Endothelial cell (in vitro differentiated cells): ENCODE results near the gene SSH2. TPM values are rescaled to one million over a fixed set of nuclear protein-coding genes. Genes with fewer than 3 reads are reported as not detected.

Experiments used
- DNase-seq: peaks from one replicate; pipeline ENCODE4 v3.0.0; 2021; ENCODE audit warnings: low spot score
- H3K27ac Mint-ChIP-seq: one replicate; pipeline ENCODE4 v1.8.0; 2021; ENCODE audit warnings: mixed read lengths, inconsistent platforms; ENCODE audit not compliant: unreplicated experiment
- H3K27me3 Mint-ChIP-seq: one replicate; pipeline ENCODE4 v1.8.0; 2021; ENCODE audit warnings: mild to moderate bottlenecking, moderate library complexity, mixed read lengths, inconsistent platforms; ENCODE audit not compliant: unreplicated experiment
- H3K36me3 Mint-ChIP-seq: one replicate; pipeline ENCODE4 v1.8.0; 2021; ENCODE audit warnings: mild to moderate bottlenecking, low read depth, mixed read lengths, inconsistent platforms; ENCODE audit not compliant: unreplicated experiment
- H3K4me1 Mint-ChIP-seq: one replicate; pipeline ENCODE4 v1.8.0; 2021; ENCODE audit warnings: mild to moderate bottlenecking, mixed read lengths, inconsistent platforms; ENCODE audit not compliant: unreplicated experiment
- H3K4me3 Mint-ChIP-seq: one replicate; pipeline ENCODE4 v1.8.0; 2021; ENCODE audit warnings: mild to moderate bottlenecking, mixed read lengths, inconsistent platforms; ENCODE audit not compliant: unreplicated experiment
- H3K9me3 Mint-ChIP-seq: one replicate; pipeline ENCODE4 v1.8.0; 2021; ENCODE audit warnings: mixed read lengths, inconsistent platforms; ENCODE audit not compliant: unreplicated experiment
- total RNA-seq: library from RNA; stranded (reverse); fragmentation: NEBNext Ultra II Directional; extraction: Animal tissue kit (Norgen Biotek cat#: 25700); gene quantifications from one replicate; pipeline ENCODE4 v1.2.1, GENCODE V29; 2021; ENCODE audit not compliant: unreplicated experiment
- TF ChIP-seq, protein P1 (sequence below): fragments of 200-600 bp; sonication (generic); IDR thresholded peaks from one replicate; pipeline ENCODE4 v1.5.0; 2021; ENCODE audit warnings: antibody characterized with exemption; ENCODE audit not compliant: unreplicated experiment

The SSH2 gene
- total RNA-seq, 1 donor from 2014 or later: 81.2 TPM

DNA sequence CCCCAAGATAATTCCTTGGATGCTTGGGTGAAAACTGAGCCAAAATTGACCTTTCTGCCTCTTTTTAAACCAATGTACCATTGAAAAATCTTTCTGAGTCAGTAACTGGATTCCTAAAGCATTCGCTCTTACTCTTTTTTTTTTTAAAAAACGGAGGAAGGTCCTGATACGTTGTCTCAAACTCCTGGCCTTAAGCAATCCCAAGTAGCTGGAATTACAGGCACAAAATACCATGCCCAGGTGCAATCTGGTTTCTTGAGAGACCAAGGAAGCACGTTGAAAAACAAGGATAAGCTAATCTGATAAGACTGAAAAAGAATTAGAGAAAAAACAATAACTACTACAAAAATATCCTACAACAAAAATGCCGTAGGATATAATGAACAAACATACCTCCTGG, 136.5 kb downstream of the SSH2 start:
- H3K4me3 Mint-ChIP-seq: no peak overlapping the region
- TF ChIP-seq, protein P1, sequence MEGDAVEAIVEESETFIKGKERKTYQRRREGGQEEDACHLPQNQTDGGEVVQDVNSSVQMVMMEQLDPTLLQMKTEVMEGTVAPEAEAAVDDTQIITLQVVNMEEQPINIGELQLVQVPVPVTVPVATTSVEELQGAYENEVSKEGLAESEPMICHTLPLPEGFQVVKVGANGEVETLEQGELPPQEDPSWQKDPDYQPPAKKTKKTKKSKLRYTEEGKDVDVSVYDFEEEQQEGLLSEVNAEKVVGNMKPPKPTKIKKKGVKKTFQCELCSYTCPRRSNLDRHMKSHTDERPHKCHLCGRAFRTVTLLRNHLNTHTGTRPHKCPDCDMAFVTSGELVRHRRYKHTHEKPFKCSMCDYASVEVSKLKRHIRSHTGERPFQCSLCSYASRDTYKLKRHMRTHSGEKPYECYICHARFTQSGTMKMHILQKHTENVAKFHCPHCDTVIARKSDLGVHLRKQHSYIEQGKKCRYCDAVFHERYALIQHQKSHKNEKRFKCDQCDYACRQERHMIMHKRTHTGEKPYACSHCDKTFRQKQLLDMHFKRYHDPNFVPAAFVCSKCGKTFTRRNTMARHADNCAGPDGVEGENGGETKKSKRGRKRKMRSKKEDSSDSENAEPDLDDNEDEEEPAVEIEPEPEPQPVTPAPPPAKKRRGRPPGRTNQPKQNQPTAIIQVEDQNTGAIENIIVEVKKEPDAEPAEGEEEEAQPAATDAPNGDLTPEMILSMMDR: no peak
- no peak for DNase-seq

DNA sequence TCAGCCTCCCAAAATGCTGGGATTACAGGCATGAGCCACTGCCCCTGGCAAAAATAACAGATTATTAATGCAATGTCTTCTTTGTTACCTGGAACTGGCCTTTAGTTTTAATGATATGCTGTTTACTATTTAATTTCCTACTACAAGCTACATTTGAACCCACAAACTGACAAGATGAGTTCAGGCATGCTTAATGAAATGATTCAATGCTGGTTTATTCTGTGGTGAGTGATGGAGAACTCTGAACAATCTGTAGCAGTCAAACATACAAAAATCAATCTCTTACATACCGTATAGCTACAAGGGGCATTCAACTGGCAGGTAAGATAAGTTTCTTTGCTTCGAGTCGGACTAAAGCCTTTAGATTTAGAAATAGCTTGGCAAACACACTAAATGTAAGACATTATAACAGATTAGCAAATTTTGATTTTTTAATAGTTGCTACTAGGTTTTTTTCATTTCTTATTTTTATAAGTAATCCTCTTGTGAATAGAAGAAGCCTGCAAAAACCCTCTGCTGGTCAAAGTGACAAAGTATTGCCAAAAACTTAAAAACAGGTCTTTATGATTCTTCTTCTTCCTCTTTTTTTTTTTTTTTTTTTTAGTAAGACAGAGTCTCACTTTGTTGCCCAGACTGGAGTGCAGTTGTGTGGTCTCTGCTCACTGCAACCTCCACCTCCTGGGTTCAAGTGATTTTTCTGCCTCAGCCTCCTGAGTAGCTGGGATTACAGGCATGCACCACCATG, 138.5 kb downstream of the SSH2 start:
- Mint-ChIP-seq H3K27me3 (peaks cover 2% of the 10 kb centered on the region), H3K9me3 (no peaks in the 10 kb centered on the region), H3K4me1 (peaks cover 15% of the 10 kb centered on the region), H3K4me3 (no peak overlapping the region), H3K36me3 (no peaks in the 10 kb centered on the region), H3K27ac (no peak overlapping the region)
- DNase-seq: no peak
- TF ChIP-seq, protein P1: no peak

More for the DNA sequence above, 136.5 kb downstream of the SSH2 start:
- H3K36me3 Mint-ChIP-seq: no peaks in the 10 kb centered on the region
- H3K9me3 Mint-ChIP-seq: no peaks in the 10 kb centered on the region
- no peaks in the 10 kb centered on the region for H3K27me3 Mint-ChIP-seq
- no peak overlapping the region for H3K27ac Mint-ChIP-seq
- peaks cover 9% of the 10 kb centered on the region for H3K4me1 Mint-ChIP-seq

DNA sequence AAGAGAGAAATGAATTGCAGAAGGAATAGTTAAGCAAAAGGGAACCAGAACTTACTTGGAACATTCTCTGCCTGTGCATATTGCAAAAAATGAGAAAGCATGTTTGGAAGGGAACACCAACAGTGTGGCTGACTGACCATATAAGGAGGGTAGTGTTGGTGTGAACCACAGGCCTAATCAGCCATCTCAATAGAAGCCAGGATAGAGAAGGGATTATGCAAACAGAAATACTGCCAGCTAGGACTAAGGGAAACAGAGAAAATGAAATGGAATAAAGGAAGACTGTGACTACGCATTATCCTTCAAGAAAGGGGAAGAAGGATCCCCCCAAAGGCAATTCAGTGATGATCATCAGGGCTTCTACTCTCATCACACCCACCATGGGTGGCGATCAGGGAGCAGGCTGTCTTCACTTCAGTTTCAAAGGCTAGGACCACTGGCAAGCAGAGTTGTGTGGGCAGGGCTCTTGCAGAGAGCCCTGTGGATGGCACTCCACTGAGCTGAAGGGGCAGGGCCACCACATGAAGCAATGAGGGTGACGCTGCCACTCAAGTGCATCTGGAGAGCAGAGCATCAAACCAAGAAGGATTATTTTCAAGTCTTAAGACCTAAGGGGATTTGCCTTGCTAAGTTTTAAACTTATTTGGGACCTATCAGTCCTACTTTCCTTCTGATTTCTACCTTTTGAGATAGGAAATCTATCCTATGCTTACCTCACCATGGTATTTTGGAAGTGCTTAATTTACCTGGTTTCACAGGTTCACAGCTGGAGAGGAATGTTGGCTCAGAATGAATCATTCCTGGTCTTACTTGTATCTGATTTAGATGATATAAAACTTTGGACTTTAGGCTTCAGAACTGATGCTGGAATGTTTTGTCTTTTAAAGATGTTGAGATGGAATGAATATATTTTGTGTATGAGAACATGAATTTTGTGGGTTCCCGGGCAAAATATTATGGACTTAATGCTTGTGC, 140.5 kb downstream of the SSH2 start:
- Mint-ChIP-seq H3K9me3 (no peaks in the 10 kb centered on the region), H3K36me3 (peaks cover 7% of the 10 kb centered on the region), H3K4me1 (peaks cover 20% of the 10 kb centered on the region), H3K27ac (no peak overlapping the region), H3K27me3 (peaks cover 2% of the 10 kb centered on the region), H3K4me3 (no peak overlapping the region)
- DNase-seq: no peak
- TF ChIP-seq, protein P1: no peak

DNA sequence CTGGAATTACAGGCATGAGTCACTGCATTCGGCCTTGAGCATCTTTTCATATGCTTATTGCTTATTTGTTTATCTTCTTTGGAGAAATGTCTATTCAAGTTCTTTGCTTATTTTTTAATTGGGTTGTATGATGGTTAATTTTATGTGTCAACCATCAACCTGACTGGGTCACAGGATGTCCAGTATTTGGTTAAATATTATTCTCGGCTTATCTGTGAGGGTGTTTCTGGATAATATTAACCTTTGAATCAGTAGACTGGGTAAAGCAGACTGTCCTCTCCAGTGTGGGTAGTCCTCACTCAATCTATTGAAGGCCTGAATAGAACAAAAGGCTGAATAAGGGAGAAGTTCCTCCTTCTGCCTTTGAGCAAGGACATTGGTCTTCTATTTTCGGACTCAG, 142.0 kb downstream of the SSH2 start:
- Mint-ChIP-seq H3K9me3 (no peaks in the 10 kb centered on the region), H3K27me3 (peaks cover 2% of the 10 kb centered on the region), H3K27ac (no peak overlapping the region), H3K4me3 (no peak overlapping the region), H3K36me3 (peaks cover 9% of the 10 kb centered on the region), H3K4me1 (peaks cover 11% of the 10 kb centered on the region)
- no peak for DNase-seq
- TF ChIP-seq, protein P1: no peak
